IPS-15b (cell line): Measurements from ENCODE around the gene SQSTM1.

Experiments used
- H3K27me3 ChIP-seq: one replicate; pipeline ENCODE4 v1.6.1; 2013; ENCODE audit warnings: low read length; ENCODE audit not compliant: control insufficient read depth, insufficient read depth
- H3K36me3 ChIP-seq: one replicate; pipeline ENCODE4 v1.6.1; 2013; ENCODE audit warnings: low read length; ENCODE audit not compliant: control insufficient read depth, insufficient read depth
- H3K4me1 ChIP-seq: one replicate; pipeline ENCODE4 v1.6.1; 2013; ENCODE audit warnings: mild to moderate bottlenecking, low read length; ENCODE audit not compliant: control insufficient read depth, insufficient read depth
- H3K4me3 ChIP-seq: one replicate; pipeline ENCODE4 v1.5.1; 2013; ENCODE audit warnings: low read depth, low read length
- H3K9ac ChIP-seq: one replicate; pipeline ENCODE4 v1.6.1; 2013; ENCODE audit warnings: low read depth, mild to moderate bottlenecking, low read length
- H3K9me3 ChIP-seq: one replicate; pipeline ENCODE4 v1.6.1; 2013; ENCODE audit warnings: mild to moderate bottlenecking, low read length; ENCODE audit not compliant: control insufficient read depth, insufficient read depth

SQSTM1 gene

DNA sequence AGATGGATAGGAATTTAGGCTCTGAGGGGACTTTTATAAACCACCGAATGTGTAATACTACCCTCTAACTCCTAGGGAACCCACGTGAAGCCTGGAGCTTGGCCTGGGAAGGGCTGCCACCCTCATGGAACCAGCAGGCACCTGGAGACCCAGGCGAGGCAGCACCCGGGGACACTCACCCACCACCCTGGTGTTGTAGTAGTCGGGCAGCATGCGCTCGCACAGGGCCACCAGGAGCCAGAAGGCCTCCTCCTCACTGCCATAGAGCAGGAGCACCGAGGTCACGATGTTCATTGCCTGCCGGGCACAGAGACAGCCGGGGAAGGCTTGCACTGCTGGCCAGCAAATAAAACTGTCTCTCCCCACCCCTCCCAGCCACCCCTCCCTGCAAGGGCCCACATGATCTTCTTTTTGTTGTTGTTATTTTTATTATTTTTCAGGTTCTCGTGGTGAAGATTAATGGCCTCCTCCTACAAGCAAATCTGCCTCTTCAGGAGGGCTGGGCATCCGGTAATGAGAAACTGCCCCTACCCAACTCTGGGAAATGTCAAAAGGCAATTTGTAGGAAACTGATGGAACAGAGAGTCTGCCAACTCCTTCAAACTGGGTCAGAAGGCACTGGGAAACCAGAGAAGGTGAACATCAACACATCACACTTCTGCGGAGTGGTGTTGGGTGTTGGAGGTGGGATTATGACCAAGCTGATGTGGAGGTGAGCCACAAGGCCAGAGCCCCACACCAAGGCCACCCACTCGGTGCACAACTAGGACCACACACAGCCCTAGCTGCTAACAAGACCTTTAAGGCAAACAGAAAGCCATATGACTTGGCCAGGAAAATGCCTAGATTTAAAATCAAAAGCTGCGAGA, 55.3 kb downstream of the SQSTM1 start:
- Histone ChIP-seq H3K9ac (no peak overlapping the region), H3K9me3 (no peaks in the 10 kb centered on the region), H3K4me1 (no peaks in the 10 kb centered on the region), H3K4me3 (no peak overlapping the region), H3K36me3 (peaks cover 37% of the 10 kb centered on the region), H3K27me3 (no peaks in the 10 kb centered on the region)

DNA sequence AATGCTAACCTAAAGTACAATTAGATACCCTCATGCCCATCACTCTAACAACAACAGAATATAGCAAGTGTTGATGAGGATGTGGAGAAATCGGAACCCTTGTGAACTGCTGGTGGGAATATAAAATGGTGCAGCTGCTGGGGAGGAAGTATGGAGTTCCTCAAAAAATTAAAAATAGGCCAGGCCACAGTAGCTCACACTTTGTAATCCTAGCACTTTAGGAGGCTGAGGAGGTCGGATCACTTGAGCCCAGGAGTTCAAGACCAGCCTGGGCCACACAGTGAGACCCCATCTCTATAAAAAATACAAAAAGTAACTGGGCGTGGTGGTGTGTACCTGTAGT, 55.9 kb downstream of the SQSTM1 start:
- H3K9me3 ChIP-seq: no peaks in the 10 kb centered on the region
- H3K4me3 ChIP-seq: no peak overlapping the region
- peaks cover 37% of the 10 kb centered on the region for H3K36me3 ChIP-seq
- H3K9ac ChIP-seq: no peak overlapping the region
- no peaks in the 10 kb centered on the region for H3K27me3 ChIP-seq
- no peaks in the 10 kb centered on the region for H3K4me1 ChIP-seq

DNA sequence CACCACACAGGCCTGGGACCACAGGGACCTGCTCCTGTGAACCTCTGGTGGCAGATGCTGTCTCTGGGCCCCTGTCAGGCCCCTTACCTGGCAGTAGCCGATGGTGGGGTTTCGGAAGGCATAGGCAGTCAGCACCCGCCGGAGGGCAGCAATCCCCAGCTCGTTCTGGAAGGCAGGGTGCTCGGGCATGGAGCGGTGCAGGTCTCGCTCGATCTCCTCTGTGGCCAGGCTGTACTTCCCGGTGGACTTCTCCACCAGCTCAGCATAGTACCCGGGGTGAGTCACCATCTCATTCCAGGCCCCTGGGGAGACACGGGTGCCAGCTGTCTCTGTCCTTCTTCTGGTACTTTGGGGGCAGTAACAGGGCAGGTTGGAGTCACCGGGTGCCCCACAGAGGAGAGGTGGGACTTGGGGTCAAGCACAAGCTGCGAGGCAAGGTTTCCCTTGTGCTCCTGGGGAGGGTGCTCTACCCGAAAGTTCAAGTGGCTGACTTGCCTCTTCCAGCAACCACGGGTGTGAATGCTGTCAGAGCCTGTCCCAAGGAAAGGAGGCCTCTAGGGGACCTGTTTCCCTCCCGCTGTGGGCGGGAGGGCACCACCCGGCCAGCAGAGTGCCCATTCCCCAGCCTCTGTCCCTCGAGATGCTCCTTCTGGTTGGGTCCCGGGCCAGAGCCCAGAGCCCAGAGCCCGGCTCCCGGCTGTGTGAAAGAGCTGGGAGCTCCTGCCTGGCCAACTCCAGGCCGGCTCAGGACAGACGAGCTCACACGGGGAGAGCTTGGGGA, 57.7 kb downstream of the SQSTM1 start:
- Histone ChIP-seq H3K9ac (no peak overlapping the region), H3K36me3 (peaks cover 37% of the 10 kb centered on the region), H3K4me1 (no peaks in the 10 kb centered on the region), H3K27me3 (no peaks in the 10 kb centered on the region), H3K9me3 (no peaks in the 10 kb centered on the region), H3K4me3 (no peak overlapping the region)

DNA sequence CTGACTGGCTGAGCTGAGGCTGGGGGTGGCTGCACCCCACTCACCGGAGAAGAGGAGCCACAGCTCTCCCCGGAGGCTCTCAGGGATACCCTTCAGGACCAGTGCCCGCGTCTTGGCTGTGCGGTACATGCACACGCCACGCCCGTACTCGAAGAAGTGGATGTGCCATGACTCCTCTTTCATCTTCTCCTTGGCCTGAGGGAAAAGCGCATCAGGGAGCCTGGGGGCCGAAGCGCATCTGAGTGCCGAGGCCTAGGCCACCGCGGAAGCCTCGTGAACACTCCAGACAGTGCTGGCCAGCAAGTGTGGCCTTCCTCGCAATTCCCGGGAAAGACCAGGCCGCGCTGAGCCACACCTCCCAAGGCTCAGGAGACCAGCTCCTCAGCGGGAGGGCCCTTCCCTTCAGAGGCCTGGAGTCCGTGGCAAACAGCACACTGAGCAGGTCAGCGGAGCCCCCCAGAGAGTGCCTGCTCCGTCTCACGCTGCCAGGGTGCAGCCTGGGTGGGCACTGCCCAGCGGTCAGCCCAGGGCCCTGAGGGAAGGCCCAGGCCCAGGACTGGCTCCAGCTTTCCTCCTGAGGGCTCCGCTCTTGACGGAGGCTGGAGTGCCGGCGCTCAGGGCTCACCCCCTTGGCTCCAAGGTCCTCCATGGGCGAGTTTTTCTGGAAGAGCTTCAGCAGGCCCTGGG, 58.4 kb downstream of the SQSTM1 start:
- Histone ChIP-seq H3K4me3 (no peak overlapping the region), H3K27me3 (no peaks in the 10 kb centered on the region), H3K36me3 (peaks cover 37% of the 10 kb centered on the region), H3K9ac (no peak overlapping the region), H3K9me3 (no peaks in the 10 kb centered on the region), H3K4me1 (no peaks in the 10 kb centered on the region)

DNA sequence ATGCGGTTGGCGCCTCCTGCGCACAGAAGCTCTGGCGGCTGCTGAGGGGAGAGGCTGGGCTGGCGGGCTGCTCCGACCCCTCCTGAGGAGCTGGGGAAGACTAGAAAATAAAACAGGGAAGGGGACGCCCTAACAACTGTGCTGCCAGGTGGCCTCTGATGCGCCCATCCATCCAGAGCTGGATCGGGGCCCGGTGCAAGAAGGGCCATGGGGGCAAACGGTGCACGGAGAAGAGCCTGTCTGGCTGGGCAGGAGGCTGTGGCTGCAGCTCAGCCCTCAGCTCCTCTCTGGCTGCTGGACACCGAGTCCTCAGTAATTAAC, 58.9 kb downstream of the SQSTM1 start:
- Histone ChIP-seq H3K36me3 (peaks cover 37% of the 10 kb centered on the region), H3K9ac (no peak overlapping the region), H3K27me3 (no peaks in the 10 kb centered on the region), H3K9me3 (no peaks in the 10 kb centered on the region), H3K4me3 (no peak overlapping the region), H3K4me1 (no peaks in the 10 kb centered on the region)

DNA sequence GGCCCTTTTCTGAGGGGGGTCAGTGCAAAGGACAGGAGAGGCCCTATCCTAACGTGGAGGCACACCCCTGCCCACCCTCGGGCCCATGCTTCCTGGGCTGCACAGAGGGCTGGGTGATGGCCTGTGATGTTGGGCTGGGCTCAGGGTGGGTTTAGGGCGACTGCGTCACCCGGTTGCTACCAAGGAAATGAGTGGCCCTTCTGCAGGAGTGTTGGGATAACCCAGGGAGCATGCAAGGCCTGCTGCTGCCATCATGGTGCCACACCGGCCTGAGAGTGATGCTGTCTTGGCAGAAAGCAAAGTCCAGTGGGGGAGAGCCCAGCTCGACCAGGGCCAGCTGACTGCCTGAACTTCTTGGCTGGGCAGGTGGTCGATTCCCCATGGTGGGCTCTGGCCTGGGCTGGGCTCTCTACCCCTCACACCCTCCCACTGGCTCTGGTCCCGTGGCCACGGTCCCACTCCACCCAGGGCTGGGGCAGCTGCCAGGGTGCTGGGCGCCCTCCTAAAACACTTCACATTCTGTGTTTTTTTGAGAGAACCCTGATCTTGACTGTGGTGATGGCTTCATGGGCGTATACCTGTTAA, 59.5 kb downstream of the SQSTM1 start:
- no peak overlapping the region for H3K4me3 ChIP-seq
- peaks cover 33% of the 10 kb centered on the region for H3K36me3 ChIP-seq
- H3K4me1 ChIP-seq: no peaks in the 10 kb centered on the region
- no peaks in the 10 kb centered on the region for H3K27me3 ChIP-seq
- no peak overlapping the region for H3K9ac ChIP-seq
- H3K9me3 ChIP-seq: no peaks in the 10 kb centered on the region

DNA sequence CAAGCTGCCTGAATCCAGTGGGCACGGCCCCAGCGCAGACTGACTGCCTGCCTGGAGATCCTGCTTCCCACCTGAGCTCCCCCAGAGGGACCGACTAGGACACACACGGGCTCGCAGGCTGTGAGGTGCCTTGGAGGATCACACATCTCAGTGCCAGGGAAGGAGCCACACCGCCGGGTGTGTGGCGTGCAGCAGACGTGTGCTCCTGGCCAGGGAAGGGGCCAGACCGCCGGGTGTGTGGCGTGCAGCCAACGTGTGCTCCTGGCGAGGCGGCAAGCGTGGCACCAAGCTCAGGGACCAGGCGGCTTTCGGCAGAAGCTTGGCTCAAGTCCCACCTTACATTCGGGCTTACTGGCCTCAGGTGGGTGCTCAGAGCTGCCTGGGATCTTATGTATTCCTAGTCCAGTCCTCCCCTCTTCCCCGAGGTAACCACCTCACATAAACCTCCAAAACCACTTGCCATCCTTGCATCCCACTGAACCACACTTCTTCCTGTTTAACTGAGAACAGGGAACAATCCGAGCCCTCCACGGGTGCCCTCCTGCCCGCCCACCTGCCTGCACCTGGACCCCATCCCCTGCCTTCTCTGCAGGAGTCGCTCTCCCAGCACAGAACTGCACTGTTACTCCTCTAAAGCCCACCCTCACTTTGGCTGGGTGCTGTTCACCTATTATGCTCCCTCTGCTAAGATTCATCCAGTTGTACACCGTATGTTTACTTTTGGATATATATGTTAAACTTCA, 60.3 kb downstream of the SQSTM1 start:
- Histone ChIP-seq H3K27me3 (no peaks in the 10 kb centered on the region), H3K9ac (no peak overlapping the region), H3K9me3 (no peaks in the 10 kb centered on the region), H3K4me1 (no peaks in the 10 kb centered on the region), H3K4me3 (no peak overlapping the region), H3K36me3 (peaks cover 36% of the 10 kb centered on the region)

DNA sequence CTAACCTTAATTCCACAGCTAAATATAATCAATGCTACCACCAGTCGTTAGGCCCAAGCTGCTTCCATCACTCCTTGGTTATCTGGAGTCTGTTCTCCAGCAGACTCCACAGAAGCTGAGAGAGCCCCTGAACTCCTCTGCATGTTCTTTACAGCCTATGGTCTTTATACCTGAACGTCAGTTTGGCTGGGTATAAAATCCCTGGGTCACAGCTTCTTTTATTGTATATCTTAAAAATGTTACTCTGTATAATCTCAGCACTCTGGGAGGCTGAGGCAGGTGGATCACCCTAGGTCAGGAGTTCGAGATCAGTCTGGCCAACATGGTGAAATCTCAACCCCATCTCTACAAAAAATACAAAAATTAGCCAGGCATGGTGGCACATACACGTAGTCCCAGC, 61.6 kb downstream of the SQSTM1 start:
- Histone ChIP-seq H3K27me3 (no peaks in the 10 kb centered on the region), H3K4me3 (no peak overlapping the region), H3K36me3 (peaks cover 40% of the 10 kb centered on the region), H3K4me1 (no peaks in the 10 kb centered on the region), H3K9me3 (no peaks in the 10 kb centered on the region), H3K9ac (no peak overlapping the region)

DNA sequence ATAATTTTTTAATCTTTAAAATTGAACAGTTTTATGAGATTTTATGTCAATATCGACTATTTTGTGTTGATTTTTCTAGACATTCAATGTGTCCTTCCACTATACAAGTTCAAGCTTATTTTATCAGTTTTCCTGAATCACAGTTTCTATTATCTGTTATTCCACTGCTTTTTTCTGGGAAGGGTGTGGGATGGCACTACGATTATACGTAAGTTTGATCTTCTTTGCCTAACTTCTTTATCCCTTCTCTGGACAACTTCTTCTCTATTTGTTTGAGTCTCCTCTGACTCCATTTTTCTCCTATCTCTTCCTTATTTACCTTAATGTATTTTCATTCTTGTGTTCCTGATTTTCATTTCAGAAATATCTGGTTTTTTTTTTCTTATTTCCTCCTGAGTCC, 62.5 kb downstream of the SQSTM1 start:
- H3K9me3 ChIP-seq: no peaks in the 10 kb centered on the region
- no peak overlapping the region for H3K9ac ChIP-seq
- no peaks in the 10 kb centered on the region for H3K4me1 ChIP-seq
- no peaks in the 10 kb centered on the region for H3K27me3 ChIP-seq
- peaks cover 43% of the 10 kb centered on the region for H3K36me3 ChIP-seq
- no peak overlapping the region for H3K4me3 ChIP-seq

DNA sequence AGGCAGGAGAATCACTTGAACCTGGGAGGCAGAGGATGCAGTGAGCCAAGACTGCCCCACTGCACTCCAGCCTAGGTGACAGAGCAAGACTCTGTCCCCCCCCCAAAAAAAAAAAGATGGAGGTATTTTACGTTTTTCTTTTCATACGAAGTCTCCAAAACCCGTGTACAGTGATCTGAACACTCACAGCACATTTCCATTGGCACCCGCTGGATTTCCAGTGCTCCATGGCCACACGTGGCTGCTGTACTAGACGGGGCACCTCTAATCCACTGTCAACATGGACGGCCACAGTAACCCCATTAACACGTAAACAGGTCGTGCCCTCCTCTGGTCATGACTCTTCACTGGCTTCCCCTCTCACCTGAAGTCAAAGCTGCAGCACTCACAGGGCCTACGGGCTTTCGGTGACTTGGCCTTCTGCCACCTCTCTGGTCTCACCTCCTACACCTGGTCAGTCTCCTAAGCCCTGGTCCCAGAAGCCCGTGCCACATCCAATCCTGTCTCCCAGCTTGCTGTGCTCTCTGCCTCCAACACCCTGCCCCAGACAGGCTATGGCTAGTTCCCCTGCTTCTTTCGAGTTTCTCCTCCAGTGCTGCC, 64.9 kb downstream of the SQSTM1 start:
- H3K4me3 ChIP-seq: no peak overlapping the region
- H3K9ac ChIP-seq: no peak overlapping the region
- peaks cover 50% of the 10 kb centered on the region for H3K36me3 ChIP-seq
- H3K4me1 ChIP-seq: no peaks in the 10 kb centered on the region
- H3K27me3 ChIP-seq: no peaks in the 10 kb centered on the region
- H3K9me3 ChIP-seq: no peaks in the 10 kb centered on the region
